GM18505 (cell line): ENCODE results near the gene NIPAL1.
"Not testable (repeated sequence)": the region's sequence is repeated elsewhere in the genome, so short reads cannot be mapped to it uniquely, and the experiment has no call there.

Source experiments
- ATAC-seq: cut with Tn5 transposase; IDR thresholded peaks from one replicate; pipeline ENCODE4 v1.9.1; 2021; ENCODE audit not compliant: unreplicated experiment
- POLR2A ChIP-seq: IDR thresholded peaks from 4 replicates; pipeline ENCODE4 v1.6.1; 2011; ENCODE audit warnings: borderline replicate concordance; ENCODE audit not compliant: insufficient read depth, insufficient read length; ENCODE audit errors: extremely low read depth

Gene NIPAL1

DNA sequence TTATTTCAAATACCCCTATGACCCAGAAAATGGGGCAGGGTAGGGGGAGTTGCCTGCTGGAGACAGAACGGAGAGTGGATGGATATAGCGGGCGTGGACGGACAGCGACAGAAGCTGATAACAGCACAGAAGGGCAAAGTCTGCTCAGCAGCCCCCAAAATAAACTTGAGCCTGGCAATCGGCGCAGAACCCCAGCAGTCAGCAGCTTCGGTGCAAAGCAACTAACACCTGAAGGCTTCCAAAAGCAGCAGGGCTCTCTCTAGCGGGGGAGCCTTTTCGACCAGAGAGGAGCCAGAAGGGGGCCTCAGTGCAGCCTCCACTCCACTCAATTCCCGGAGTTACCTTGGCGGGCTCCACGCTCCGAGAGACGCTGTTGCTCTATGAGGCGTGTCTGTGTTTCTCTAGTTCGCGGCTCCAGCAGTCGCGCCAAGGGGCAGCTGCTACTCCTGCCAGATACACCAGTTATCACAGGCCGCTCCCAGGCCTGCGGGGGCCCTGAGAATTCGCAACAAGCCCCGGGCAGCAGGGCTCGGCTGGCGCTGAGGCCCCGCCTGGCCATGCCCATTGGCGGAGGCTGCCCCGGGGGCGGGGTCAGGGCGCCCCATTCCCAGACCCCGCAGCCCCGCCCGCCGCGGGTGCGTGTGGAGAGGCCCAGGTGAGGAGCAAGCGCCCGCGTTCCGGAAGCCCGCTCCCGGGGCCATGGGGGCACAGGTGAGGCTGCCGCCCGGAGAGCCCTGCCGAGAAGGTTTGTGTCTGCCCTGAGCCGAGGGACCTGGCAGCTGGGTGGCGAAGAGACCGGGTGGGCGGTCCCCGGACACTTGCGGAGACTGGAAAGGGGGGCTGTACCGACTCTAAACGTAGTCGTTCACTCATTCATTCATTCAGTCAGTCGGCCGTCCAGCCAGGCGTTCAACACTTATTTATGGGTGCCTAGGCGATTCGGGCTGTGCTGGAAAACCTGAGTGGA, at the start of gene NIPAL1, which contains the start of gene CNGA1:
TSS of gene NIPAL1 (plus strand) at position 632 of the 967 bp plus-strand sequence. CDS start at position 700, 68 bp downstream.
TSS of gene CNGA1 (minus strand) at position 541 of the 967 bp plus-strand sequence. CDS start 63,992 bp downstream, outside the sequence.
- TF ChIP-seq POLR2A, result peak; percentile 41

DNA sequence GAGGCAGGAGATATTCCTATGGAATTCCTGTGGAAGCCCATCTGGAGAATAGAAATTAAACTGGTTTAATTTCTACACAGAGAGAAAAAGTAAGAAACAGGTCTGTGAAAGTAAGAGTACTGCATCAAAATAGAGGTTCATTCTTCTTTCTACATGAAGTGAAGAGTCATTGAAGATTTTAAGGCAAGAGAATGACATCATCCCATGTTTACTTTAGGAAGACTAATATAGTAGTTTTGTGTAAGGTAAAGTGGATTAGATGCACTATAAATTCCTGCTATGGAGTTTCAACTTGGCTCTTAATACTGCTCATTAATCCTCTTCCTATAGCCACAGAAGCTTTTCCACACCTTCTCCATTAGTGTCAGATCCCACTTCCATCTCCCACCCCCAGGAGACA, 47.7 kb upstream of the NIPAL1 start:
- no peak for ATAC-seq
- TF ChIP-seq POLR2A, result no peak

More for the DNA sequence above, at the start of gene NIPAL1, which contains the start of gene CNGA1:
- ATAC-seq, result peak; percentile 93

DNA sequence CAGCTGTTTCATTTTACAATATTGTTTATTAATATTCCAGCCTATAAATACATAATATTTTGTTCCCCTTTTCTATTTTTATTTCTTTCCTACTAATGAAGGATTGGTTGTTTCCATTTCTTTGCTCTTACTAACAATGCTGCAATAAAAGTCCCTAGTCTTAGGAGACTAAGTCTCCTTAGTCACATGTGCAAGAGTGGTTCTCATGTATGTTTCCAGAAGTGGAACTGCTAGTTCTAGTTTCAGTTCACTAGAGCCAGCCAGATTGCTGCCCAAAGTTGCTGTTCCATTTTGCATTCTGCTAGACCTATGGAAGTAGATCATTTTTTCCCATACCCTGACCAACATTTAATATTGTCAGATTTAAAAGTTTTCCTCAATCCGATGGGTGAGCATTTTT, 44.4 kb upstream of the NIPAL1 start:
- peak; percentile 97 for ATAC-seq
- no peak for TF ChIP-seq POLR2A

DNA sequence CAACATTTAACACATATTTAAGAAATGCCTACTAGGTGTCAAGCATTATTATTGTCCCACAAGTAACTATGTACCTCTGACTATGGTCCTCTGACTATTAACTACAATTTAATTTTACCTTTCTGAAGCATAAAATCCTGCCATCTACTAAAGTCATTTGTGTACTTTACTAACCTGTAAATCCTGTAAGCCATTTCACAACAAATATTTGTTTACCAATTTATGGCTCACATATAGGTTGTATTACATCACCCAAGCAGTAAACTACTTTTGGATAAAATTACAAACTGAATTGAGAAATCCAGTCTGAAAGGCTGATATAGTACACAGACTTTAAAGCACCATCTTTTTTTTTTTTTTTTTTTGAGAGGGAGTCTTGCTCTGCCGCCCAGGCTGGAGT, 43.9 kb upstream of the NIPAL1 start:
- no peak for ATAC-seq
- TF ChIP-seq POLR2A, result no peak

DNA sequence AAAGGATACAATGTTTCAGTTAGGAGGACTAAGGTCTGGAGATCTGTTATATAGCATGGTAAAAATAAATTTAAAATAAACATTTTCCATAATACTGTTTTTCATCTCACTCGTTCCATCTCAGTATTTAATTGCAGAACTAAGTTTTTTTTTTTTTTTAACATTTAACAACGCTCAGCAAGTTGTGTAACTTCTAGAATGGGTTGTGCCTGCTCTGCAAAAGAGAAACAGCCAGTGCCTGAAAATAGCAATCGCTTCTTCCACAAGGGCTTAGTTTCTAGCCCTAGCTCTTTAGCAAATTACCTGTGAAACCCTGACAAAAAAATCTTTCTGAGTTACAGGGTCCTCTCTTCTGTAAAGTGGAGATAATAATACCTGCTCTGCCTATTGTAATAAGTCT, 42.0 kb upstream of the NIPAL1 start:
- TF ChIP-seq POLR2A, result no peak
- no peak for ATAC-seq

DNA sequence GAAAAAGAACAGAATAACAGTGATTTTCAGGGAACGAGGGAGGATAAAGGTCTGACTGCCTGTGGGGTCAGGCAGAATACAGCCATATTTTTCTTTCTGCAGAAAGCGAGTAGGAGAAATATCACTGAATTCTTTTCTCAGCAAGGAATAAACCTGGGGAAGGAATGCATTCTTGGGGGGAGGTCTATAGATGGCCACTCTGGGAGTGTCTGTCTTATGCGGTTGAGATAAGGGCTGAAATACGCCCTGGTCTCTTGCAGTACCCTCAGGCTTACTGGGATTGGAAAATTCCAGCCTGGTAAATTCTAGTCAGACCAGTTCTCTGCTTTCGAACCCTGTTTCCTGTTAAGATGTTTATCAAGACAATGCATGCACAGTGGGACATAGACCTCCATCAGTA, 26.4 kb upstream of the NIPAL1 start:
- no peak for ATAC-seq
- no peak for TF ChIP-seq POLR2A

DNA sequence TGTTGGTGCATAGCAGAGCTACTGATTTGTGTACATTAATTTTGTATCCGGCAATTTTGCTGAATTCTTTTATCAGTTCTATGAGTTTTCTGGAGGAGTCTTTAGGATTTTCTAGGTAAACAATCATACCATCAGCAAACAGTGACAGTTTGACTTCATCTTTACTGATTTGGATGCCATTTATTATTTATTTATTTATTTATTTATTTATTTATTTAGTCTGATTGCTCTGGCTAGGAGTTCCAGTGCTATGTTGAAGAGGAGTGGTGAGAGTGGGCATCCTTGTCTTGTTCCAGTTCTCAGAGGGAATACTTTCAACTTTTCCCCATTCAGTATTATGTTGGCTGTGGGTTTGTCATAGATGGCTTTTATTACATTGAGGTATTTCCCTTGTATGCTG, 24.1 kb upstream of the NIPAL1 start:
- not testable (repeated sequence) for ATAC-seq

DNA sequence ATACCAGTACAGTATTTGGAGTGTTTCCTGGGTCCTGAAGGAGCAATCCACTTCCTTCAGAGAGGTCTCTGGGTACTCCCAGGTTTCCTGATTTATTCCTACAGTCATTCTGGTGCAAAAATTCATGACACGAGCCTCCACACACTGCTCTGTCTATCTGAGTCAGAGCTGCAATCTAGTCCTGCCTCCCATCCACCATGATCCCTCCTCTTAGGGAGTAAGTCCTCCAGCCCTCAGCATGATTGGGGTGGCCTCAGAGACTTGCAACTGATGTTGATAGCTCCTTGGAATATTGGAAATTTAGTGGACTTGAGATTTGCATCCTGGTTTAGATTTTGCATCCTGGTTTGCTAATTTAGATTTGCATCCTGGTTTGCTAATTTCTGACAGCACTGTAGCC, 20.6 kb upstream of the NIPAL1 start:
- no peak for ATAC-seq
- no peak for TF ChIP-seq POLR2A

DNA sequence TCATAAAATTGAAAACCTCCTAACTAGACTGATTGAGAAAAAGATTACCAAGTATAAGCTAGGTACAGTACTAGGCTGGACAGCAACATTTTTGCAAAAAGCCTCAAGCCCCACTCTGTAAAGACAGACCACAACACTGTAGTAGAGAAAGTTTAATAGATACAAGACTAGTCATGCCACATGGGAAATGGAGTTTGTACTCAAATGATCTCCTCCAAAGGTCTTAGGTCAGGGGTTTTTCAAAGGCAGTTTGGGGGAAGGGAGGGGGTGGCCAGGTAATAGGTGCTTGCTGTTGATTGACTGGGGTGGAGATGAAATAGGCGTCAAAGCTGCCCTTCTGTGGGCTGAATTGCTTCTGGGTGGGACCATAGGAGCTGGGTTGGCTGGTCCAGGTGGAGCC, 14.3 kb upstream of the NIPAL1 start:
- ATAC-seq, result no peak
- no peak for TF ChIP-seq POLR2A

DNA sequence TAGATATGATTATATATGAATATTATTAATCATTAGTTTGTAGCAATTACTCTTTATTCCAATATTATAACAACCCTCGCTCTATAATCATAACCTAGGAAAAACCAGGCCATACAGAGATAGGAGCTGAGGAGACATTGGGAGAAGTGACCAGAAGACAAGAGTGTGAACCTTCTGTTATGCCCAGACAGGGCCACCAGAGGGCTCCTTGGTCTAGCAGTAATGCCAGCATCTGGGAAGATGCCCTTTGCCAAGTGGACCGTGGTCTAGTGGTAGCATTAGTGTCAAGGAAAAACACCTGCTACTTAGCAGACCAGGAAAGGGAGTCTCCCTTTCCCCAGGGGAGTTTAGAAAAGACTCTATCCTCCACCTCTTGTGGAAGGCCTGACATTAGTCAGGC, 13.0 kb upstream of the NIPAL1 start:
- ATAC-seq, result not testable (repeated sequence)

DNA sequence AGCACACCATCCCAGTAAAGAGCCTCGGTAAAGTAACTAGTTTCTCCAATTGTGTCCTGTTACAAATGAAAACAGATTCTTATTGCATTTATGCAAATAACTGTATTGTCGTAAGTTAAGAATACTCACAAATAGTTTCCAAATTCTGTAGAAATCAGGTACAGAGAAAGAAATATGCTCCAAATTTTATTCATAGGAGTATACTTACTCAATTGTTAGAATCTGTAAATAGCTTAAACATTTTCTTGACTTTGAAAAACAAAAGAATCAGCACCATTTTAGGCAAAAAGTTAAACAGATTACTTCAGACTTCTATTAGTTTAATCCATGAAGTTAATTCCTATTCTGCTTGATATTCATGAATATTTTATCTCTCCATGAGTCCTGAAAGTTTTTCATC, 10.8 kb upstream of the NIPAL1 start:
- no peak for ATAC-seq
- no peak for TF ChIP-seq POLR2A

DNA sequence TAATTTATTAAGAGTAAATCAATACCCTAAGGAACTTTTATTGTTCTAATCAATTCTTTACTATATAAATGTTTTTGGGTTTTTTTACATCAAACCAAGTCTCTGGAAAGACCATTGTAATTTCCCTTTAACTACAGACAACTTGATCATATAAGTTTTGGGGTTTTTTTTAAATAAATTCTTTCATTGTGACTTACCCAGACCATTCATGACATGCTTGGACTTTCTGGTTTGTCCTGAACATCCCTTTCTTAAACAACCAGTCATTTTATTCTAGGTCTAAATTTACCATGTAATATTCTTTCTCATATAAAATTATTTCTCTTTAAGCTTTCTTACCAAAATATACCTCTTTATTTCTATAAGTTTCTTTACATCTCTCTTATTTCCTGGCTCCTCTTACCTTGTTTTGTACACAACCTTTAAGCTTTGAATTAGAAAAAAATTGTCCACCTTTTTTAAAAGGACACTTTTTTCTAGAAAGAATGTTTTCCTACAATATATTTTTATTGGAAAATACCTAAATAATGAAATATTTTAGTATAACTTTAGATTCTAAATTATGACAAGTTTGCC, 8.5 kb upstream of the NIPAL1 start:
- no peak for TF ChIP-seq POLR2A
- ATAC-seq, result no peak

DNA sequence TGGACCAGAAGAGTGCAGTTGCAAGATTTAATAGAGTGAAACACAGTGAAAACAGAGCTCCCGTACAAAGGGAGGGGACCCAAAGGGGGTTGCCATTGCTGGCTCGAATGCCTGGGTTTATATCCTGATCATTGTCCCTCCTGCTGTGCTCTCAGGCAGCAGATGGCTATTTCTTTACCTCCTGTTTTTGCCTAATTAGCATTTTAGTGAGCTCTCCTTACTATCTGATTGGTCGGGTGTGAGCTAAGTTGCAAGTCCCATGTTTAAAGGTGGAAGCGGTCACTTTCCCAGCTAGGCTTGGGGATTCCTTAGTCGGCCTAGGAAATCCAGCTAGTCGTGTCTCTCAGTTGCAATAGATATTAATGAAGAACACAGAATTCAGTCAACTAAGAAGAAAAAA, 5.7 kb upstream of the NIPAL1 start:
- not testable (repeated sequence) for ATAC-seq

DNA sequence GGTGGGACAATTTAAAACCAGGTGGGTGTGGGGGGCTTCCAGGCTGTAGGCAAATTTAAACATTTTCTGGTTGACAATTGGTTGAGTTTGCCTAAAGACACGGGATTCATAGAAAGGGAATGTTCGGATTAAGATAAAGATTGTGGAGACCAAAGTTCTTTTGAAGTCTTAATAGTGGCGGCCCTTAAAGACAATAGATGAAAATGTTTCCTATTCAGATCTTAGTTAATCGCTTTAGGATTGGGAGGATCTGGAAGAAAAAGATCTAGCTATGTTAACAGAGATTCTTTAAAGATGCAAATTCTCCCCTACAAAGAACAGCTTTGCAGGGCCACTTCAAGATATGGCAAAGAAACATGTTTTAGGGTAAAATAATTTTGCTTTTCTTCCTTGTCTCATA, 4.8 kb upstream of the NIPAL1 start:
- no peak for ATAC-seq

More for the DNA sequence above, 4.8 kb upstream of the NIPAL1 start:
- TF ChIP-seq POLR2A, result no peak
